SK-N-MC (cell line): ENCODE data around the gene ZFYVE21.

Experiments used
- DNase-seq: peaks from one replicate; pipeline ENCODE4 v3.0.0-alpha.2; 2011; ENCODE audit warnings: low read depth, low spot score
- H3K27ac ChIP-seq: fragments of 200-600 bp; sonication (generic); 2 replicates; pipeline ENCODE4 v1.5.1; 2016; ENCODE audit warnings: mixed run types
- H3K36me3 ChIP-seq: fragments of 200-600 bp; sonication (generic); 2 replicates; pipeline ENCODE4 v1.6.1; 2017; ENCODE audit warnings: antibody characterized with exemption, low read length, mixed read lengths; ENCODE audit not compliant: insufficient read depth
- H3K4me3 ChIP-seq: fragments of 200-600 bp; sonication (generic); 2 replicates; pipeline ENCODE4 v1.5.1; 2016
- H3K9ac ChIP-seq: fragments of 200-600 bp; sonication (generic); 2 replicates; pipeline ENCODE4 v1.8.0; 2017; ENCODE audit warnings: mixed run types, mixed read lengths; ENCODE audit not compliant: insufficient read length
- H3K9me3 ChIP-seq: fragments of 200-600 bp; sonication (generic); 2 replicates; pipeline ENCODE4 v1.6.1; 2017; ENCODE audit warnings: low read depth, mild to moderate bottlenecking, antibody characterized with exemption, low read length, moderate library complexity, mixed read lengths
- EZH2 ChIP-seq: fragments of 200-600 bp; sonication (generic); IDR thresholded peaks from one replicate; pipeline ENCODE4 v1.6.1; 2017; ENCODE audit warnings: antibody characterized with exemption
- FOXP2 ChIP-seq: optimal IDR thresholded peaks from 2 replicates; pipeline ENCODE3; 2011; ENCODE audit warnings: mild to moderate bottlenecking, moderate library complexity; ENCODE audit not compliant: insufficient read depth; ENCODE audit errors: extremely low read length, control extremely low read depth
- POLR2AphosphoS5 ChIP-seq: IDR thresholded peaks from 2 replicates; pipeline ENCODE4 v1.6.1; 2012; ENCODE audit warnings: mild to moderate bottlenecking, low read depth, low read length, borderline replicate concordance

Gene ZFYVE21

GRCh38 chr14:103741876-103742275, 26.3 kb downstream of the ZFYVE21 start:
- DNase-seq, result no peak
- TF ChIP-seq POLR2AphosphoS5 (no peak), FOXP2 (no peak), EZH2 (no peak)
- Histone ChIP-seq H3K9me3 (no peaks in the 10 kb centered on the region), H3K27ac (no peak overlapping the region), H3K36me3 (peaks cover 4% of the 10 kb centered on the region; the same call in 1 of the 2 replicates), H3K4me3 (no peak overlapping the region), H3K9ac (no peak overlapping the region)

- H3K36me3 ChIP-seq, result peaks cover 4% of the 10 kb centered on the region; the same call in 1 of the 2 replicates
- H3K9me3 ChIP-seq, result no peaks in the 10 kb centered on the region
- no peak overlapping the region for H3K4me3 ChIP-seq
- no peak for TF ChIP-seq POLR2AphosphoS5
- no peak for TF ChIP-seq FOXP2
- TF ChIP-seq EZH2, result no peak
- H3K9ac ChIP-seq, result no peak overlapping the region
- H3K27ac ChIP-seq, result no peak overlapping the region
- DNase-seq, result no peak
Observed at GRCh38 chr14:103742499-103743255, 27.1 kb downstream of the ZFYVE21 start.

GRCh38 chr14:103743691-103744090, 28.1 kb downstream of the ZFYVE21 start:
- H3K27ac ChIP-seq, result no peak overlapping the region

GRCh38 chr14:103744621-103745395, 29.2 kb downstream of the ZFYVE21 start:
- H3K9ac ChIP-seq, result no peak overlapping the region
- no peak overlapping the region for H3K27ac ChIP-seq
- H3K4me3 ChIP-seq, result no peak overlapping the region
- TF ChIP-seq EZH2, result no peak
- no peak for TF ChIP-seq POLR2AphosphoS5
- no peak for TF ChIP-seq FOXP2
- H3K9me3 ChIP-seq, result no peaks in the 10 kb centered on the region
- DNase-seq, result no peak
- peaks cover 8% of the 10 kb centered on the region; the same call in 1 of the 2 replicates for H3K36me3 ChIP-seq

More at GRCh38 chr14:103743691-103744090, 28.1 kb downstream of the ZFYVE21 start:
- no peak for DNase-seq
- H3K4me3 ChIP-seq, result no peak overlapping the region
- H3K9me3 ChIP-seq, result no peaks in the 10 kb centered on the region
- H3K36me3 ChIP-seq, result peaks cover 4% of the 10 kb centered on the region; the same call in 1 of the 2 replicates
- no peak overlapping the region for H3K9ac ChIP-seq
- TF ChIP-seq EZH2 (no peak), FOXP2 (no peak), POLR2AphosphoS5 (no peak)

GRCh38 chr14:103745424-103745823, 29.8 kb downstream of the ZFYVE21 start:
- Histone ChIP-seq H3K36me3 (peaks cover 8% of the 10 kb centered on the region; the same call in 1 of the 2 replicates), H3K9ac (no peak overlapping the region), H3K4me3 (no peak overlapping the region), H3K9me3 (no peaks in the 10 kb centered on the region), H3K27ac (no peak overlapping the region)
- no peak for TF ChIP-seq POLR2AphosphoS5
- TF ChIP-seq FOXP2, result no peak
- no peak for TF ChIP-seq EZH2
- DNase-seq, result no peak

GRCh38 chr14:103746701-103747100, 31.1 kb downstream of the ZFYVE21 start:
- Histone ChIP-seq H3K27ac (no peak overlapping the region), H3K9me3 (no peaks in the 10 kb centered on the region), H3K4me3 (no peak overlapping the region), H3K9ac (no peak overlapping the region), H3K36me3 (peaks cover 8% of the 10 kb centered on the region; the same call in 1 of the 2 replicates)
- no peak for DNase-seq
- TF ChIP-seq EZH2, result no peak
- no peak for TF ChIP-seq FOXP2
- no peak for TF ChIP-seq POLR2AphosphoS5

GRCh38 chr14:103748534-103748857, 32.9 kb downstream of the ZFYVE21 start:
- Histone ChIP-seq H3K4me3 (no peak overlapping the region), H3K27ac (no peak overlapping the region), H3K9ac (no peak overlapping the region), H3K9me3 (no peaks in the 10 kb centered on the region), H3K36me3 (peaks cover 5% of the 10 kb centered on the region; the same call in 1 of the 2 replicates)
- no peak for DNase-seq
- TF ChIP-seq POLR2AphosphoS5 (no peak), FOXP2 (no peak), EZH2 (no peak)

- Histone ChIP-seq H3K4me3 (no peak overlapping the region), H3K36me3 (peaks cover 5% of the 10 kb centered on the region; the same call in 1 of the 2 replicates), H3K9ac (no peak overlapping the region), H3K9me3 (no peaks in the 10 kb centered on the region), H3K27ac (no peak overlapping the region)
- no peak for TF ChIP-seq POLR2AphosphoS5
- TF ChIP-seq EZH2, result no peak
- DNase-seq, result no peak
Observed at GRCh38 chr14:103749452-103749851, 33.8 kb downstream of the ZFYVE21 start.
